Naive B cell (primary cell): ENCODE measurements around the gene TRPV3. TPM values are rescaled to one million over a fixed set of nuclear protein-coding genes. Genes with fewer than 3 reads are reported as not detected.
"Not testable (repeated sequence)": the region's sequence is repeated elsewhere in the genome, so short reads cannot be mapped to it uniquely, and the experiment has no call there.

Source experiments
- ATAC-seq, 2 donors: fragments of 150-1000 bp; cut with Tn5 transposase; 2 replicates each; pipeline ENCODE4 v1.10.0; 2021; ENCODE audit warnings: low read depth in 2 of 2, mild to moderate bottlenecking in 2 of 2, moderate library complexity in 2 of 2
- DNase-seq: peaks from one replicate; pipeline ENCODE4 v3.0.0; 2022
- H3K27ac Mint-ChIP-seq, 6 donors: one replicate each; pipeline ENCODE4 v1.8.0; 2020 to 2022; ENCODE audit warnings: mild to moderate bottlenecking in 6 of 6, mixed read lengths in 6 of 6, moderate library complexity in 5 of 6, inconsistent platforms in 2 of 6
- H3K27me3 Mint-ChIP-seq, 3 donors: one replicate each; pipeline ENCODE4 v1.8.0; 2021 to 2022; ENCODE audit warnings: mixed read lengths in 3 of 3, mild to moderate bottlenecking in 1 of 3
- H3K36me3 Mint-ChIP-seq, 2 donors: one replicate each; pipeline ENCODE4 v1.8.0; 2020 to 2022; ENCODE audit warnings: mixed read lengths in 2 of 2, inconsistent platforms in 1 of 2, mild to moderate bottlenecking in 1 of 2
- H3K4me1 Mint-ChIP-seq, 3 donors: one replicate each; pipeline ENCODE4 v1.8.0; 2020 to 2022; ENCODE audit warnings: mixed read lengths in 3 of 3, inconsistent platforms in 1 of 3, mild to moderate bottlenecking in 1 of 3, moderate library complexity in 1 of 3
- H3K4me3 Mint-ChIP-seq, 8 donors: one replicate each; pipeline ENCODE4 v1.8.0; 2020 to 2022; ENCODE audit warnings: mild to moderate bottlenecking in 8 of 8, mixed read lengths in 8 of 8, moderate library complexity in 8 of 8, inconsistent platforms in 2 of 8
- H3K9me3 Mint-ChIP-seq, 7 donors: one replicate each; pipeline ENCODE4 v1.8.0; 2020 to 2022; ENCODE audit warnings: mixed read lengths in 7 of 7, mild to moderate bottlenecking in 5 of 7, inconsistent platforms in 2 of 7, moderate library complexity in 1 of 7
- polyA plus RNA-seq, 6 donors: library from polyadenylated mRNA; unstranded; fragments of 300-500 nt; fragmentation: Illumina TruSeq; gene quantifications; one replicate each; pipeline ENCODE4 v1.2.3, GENCODE V29; 2021; ENCODE audit warnings: low read depth in 6 of 6

Gene TRPV3
- polyA plus RNA-seq, 6 donors from 2014 or later = 0.19 to 0.21 TPM; not detected in 4

GRCh38 chr17:3514873-3515272, 42.7 kb downstream of the TRPV3 start:
- Mint-ChIP-seq H3K9me3 (peaks cover 0 to 2% (median 0%) of the 10 kb centered on the region in 7 donors), H3K36me3 (no peaks in the 10 kb centered on the region), H3K27me3 (peaks cover 0 to 12% (median 0%) of the 10 kb centered on the region in 3 donors), H3K27ac (no peak overlapping the region), H3K4me3 (no peak overlapping the region), H3K4me1 (no peaks in the 10 kb centered on the region)
- DNase-seq = no peak
- no peak for ATAC-seq

GRCh38 chr17:3514167-3514566, 43.4 kb downstream of the TRPV3 start:
- not testable (repeated sequence) for ATAC-seq
- peak overlapping the region in 1 of 6 donors; percentile 67 for H3K27ac Mint-ChIP-seq

GRCh38 chr17:3513305-3514035, 44.1 kb downstream of the TRPV3 start:
- H3K27me3 Mint-ChIP-seq = peaks cover 0 to 17% (median 0%) of the 10 kb centered on the region in 3 donors
- no peak overlapping the region for H3K27ac Mint-ChIP-seq
- ATAC-seq (no peak), DNase-seq (no peak)
- peaks cover 0 to 6% (median 0%) of the 10 kb centered on the region in 7 donors for H3K9me3 Mint-ChIP-seq
- H3K4me3 Mint-ChIP-seq = peak overlapping the region in 2 of 8 donors; percentile 21 to 22
- H3K36me3 Mint-ChIP-seq = no peaks in the 10 kb centered on the region
- no peaks in the 10 kb centered on the region for H3K4me1 Mint-ChIP-seq

More at GRCh38 chr17:3514167-3514566, 43.4 kb downstream of the TRPV3 start:
- not testable (repeated sequence) for H3K9me3 Mint-ChIP-seq, H3K4me3 Mint-ChIP-seq, H3K36me3 Mint-ChIP-seq, H3K4me1 Mint-ChIP-seq, DNase-seq
- peaks cover 0 to 17% (median 0%) of the 10 kb centered on the region in 3 donors for H3K27me3 Mint-ChIP-seq

- no peak for DNase-seq
- Mint-ChIP-seq H3K27ac (no peak overlapping the region), H3K36me3 (no peaks in the 10 kb centered on the region), H3K4me1 (no peaks in the 10 kb centered on the region), H3K27me3 (peaks cover 0 to 19% (median 3%) of the 10 kb centered on the region in 3 donors), H3K9me3 (peaks cover 0 to 6% (median 0%) of the 10 kb centered on the region in 7 donors), H3K4me3 (peak overlapping the region in 1 of 8 donors; percentile 21)
- ATAC-seq = no peak
Observed at GRCh38 chr17:3512505-3513171, 45.0 kb downstream of the TRPV3 start.

- Mint-ChIP-seq H3K27me3 (peaks cover 0 to 24% (median 8%) of the 10 kb centered on the region in 3 donors), H3K27ac (no peak overlapping the region), H3K9me3 (peaks cover 0 to 6% (median 3%) of the 10 kb centered on the region in 7 donors), H3K4me1 (no peaks in the 10 kb centered on the region), H3K4me3 (no peak overlapping the region), H3K36me3 (no peaks in the 10 kb centered on the region)
- DNase-seq (no peak), ATAC-seq (no peak)
Observed at GRCh38 chr17:3511852-3512504, 45.6 kb downstream of the TRPV3 start.

GRCh38 chr17:3510090-3510489, 47.5 kb downstream of the TRPV3 start:
- no peak overlapping the region for H3K27ac Mint-ChIP-seq

GRCh38 chr17:3507869-3508268, 49.7 kb downstream of the TRPV3 start:
- no peaks in the 10 kb centered on the region for H3K36me3 Mint-ChIP-seq
- no peaks in the 10 kb centered on the region for H3K4me1 Mint-ChIP-seq
- H3K9me3 Mint-ChIP-seq = peaks cover 0 to 6% (median 3%) of the 10 kb centered on the region in 7 donors
- no peak overlapping the region for H3K4me3 Mint-ChIP-seq
- peaks cover 0 to 29% (median 8%) of the 10 kb centered on the region in 3 donors for H3K27me3 Mint-ChIP-seq
- H3K27ac Mint-ChIP-seq = no peak overlapping the region
- DNase-seq = no peak
- ATAC-seq = no peak

More at GRCh38 chr17:3510090-3510489, 47.5 kb downstream of the TRPV3 start:
- Mint-ChIP-seq H3K27me3 (peaks cover 0 to 28% (median 8%) of the 10 kb centered on the region in 3 donors), H3K4me1 (no peaks in the 10 kb centered on the region), H3K36me3 (no peaks in the 10 kb centered on the region), H3K4me3 (no peak overlapping the region), H3K9me3 (peaks cover 0 to 6% (median 3%) of the 10 kb centered on the region in 7 donors)
- ATAC-seq (no peak), DNase-seq (no peak)

- no peak for ATAC-seq
- Mint-ChIP-seq H3K4me1 (no peaks in the 10 kb centered on the region), H3K27ac (no peak overlapping the region), H3K9me3 (peaks cover 0 to 6% (median 3%) of the 10 kb centered on the region in 7 donors), H3K27me3 (peaks cover 0 to 27% (median 8%) of the 10 kb centered on the region in 3 donors), H3K4me3 (no peak overlapping the region), H3K36me3 (no peaks in the 10 kb centered on the region)
- no peak for DNase-seq
Observed at GRCh38 chr17:3507071-3507470, 50.5 kb downstream of the TRPV3 start.

GRCh38 chr17:3506054-3506453, 51.6 kb downstream of the TRPV3 start:
- no peaks in the 10 kb centered on the region for H3K4me1 Mint-ChIP-seq
- no peak for ATAC-seq
- peaks cover 0 to 34% (median 11%) of the 10 kb centered on the region in 3 donors for H3K27me3 Mint-ChIP-seq
- no peaks in the 10 kb centered on the region for H3K36me3 Mint-ChIP-seq
- H3K4me3 Mint-ChIP-seq = no peak overlapping the region
- DNase-seq = no peak
- no peak overlapping the region for H3K27ac Mint-ChIP-seq
- peaks cover 0 to 6% (median 3%) of the 10 kb centered on the region in 7 donors for H3K9me3 Mint-ChIP-seq

- ATAC-seq = no peak
- Mint-ChIP-seq H3K9me3 (peaks cover 0 to 6% (median 3%) of the 10 kb centered on the region in 7 donors), H3K36me3 (no peaks in the 10 kb centered on the region), H3K27ac (no peak overlapping the region), H3K27me3 (peaks cover 0 to 39% (median 14%) of the 10 kb centered on the region in 3 donors), H3K4me3 (no peak overlapping the region), H3K4me1 (no peaks in the 10 kb centered on the region)
- DNase-seq = no peak
Observed at GRCh38 chr17:3505008-3505407, 52.6 kb downstream of the TRPV3 start.

- peaks cover 0 to 33% (median 14%) of the 10 kb centered on the region in 3 donors for H3K27me3 Mint-ChIP-seq
- H3K9me3 Mint-ChIP-seq = peaks cover 0 to 5% (median 0%) of the 10 kb centered on the region in 7 donors
- DNase-seq (no peak), ATAC-seq (no peak)
- H3K4me1 Mint-ChIP-seq = no peaks in the 10 kb centered on the region
- no peak overlapping the region for H3K27ac Mint-ChIP-seq
- H3K36me3 Mint-ChIP-seq = no peaks in the 10 kb centered on the region
- no peak overlapping the region for H3K4me3 Mint-ChIP-seq
Observed at GRCh38 chr17:3503285-3503684, 54.3 kb downstream of the TRPV3 start.

- Mint-ChIP-seq H3K27ac (no peak overlapping the region), H3K36me3 (no peaks in the 10 kb centered on the region), H3K27me3 (peaks cover 0 to 30% (median 9%) of the 10 kb centered on the region in 3 donors), H3K9me3 (peaks cover 0 to 4% (median 0%) of the 10 kb centered on the region in 7 donors), H3K4me1 (no peaks in the 10 kb centered on the region), H3K4me3 (no peak overlapping the region)
- no peak for ATAC-seq
- DNase-seq = no peak
Observed at GRCh38 chr17:3502466-3502865, 55.1 kb downstream of the TRPV3 start.

GRCh38 chr17:3501344-3501743, 56.3 kb downstream of the TRPV3 start:
- Mint-ChIP-seq H3K27me3 (peaks cover 3 to 28% (median 6%) of the 10 kb centered on the region in 3 donors), H3K36me3 (no peaks in the 10 kb centered on the region), H3K4me1 (no peaks in the 10 kb centered on the region), H3K9me3 (no peaks in the 10 kb centered on the region), H3K27ac (no peak overlapping the region), H3K4me3 (no peak overlapping the region)
- no peak for DNase-seq
- no peak for ATAC-seq
